Heart right ventricle (tissue), 16 donors: Measurements from ENCODE around the gene RAB3D. TPM values are rescaled to one million over a fixed set of nuclear protein-coding genes. Genes with fewer than 3 reads are reported as not detected.
A peak's percentile ranks its signal among the peaks of the same experiment; 100 is the strongest.
"Not testable (repeated sequence)": the region's sequence is repeated elsewhere in the genome, so short reads cannot be mapped to it uniquely, and the experiment has no call there.

Experiments used
- ATAC-seq, 8 donors: fragments of 200-7000 bp; cut with Tn5 transposase; one replicate each; pipeline ENCODE4 v1.9.1; 2020; ENCODE audit warnings: mild to moderate bottlenecking in 8 of 8, moderate library complexity in 8 of 8, moderate number of reproducible peaks in 1 of 8
- DNase-seq, 2 donors: peaks; one replicate each; pipeline ENCODE4 v3.0.0-alpha.2; 2020
- H3K27ac ChIP-seq, 10 donors: fragments of 200-600 bp; sonication (generic) in 2 of 10; one replicate each; pipeline versions ENCODE4 v1.5.0 to v1.8.0; 2020 to 2022; ENCODE audit warnings: mild to moderate bottlenecking in 3 of 10
- H3K27me3 ChIP-seq, 7 donors: fragments of 200-600 bp; one replicate each; pipeline ENCODE4 v1.8.0; 2021 to 2022; ENCODE audit warnings: mild to moderate bottlenecking in 2 of 7
- H3K36me3 ChIP-seq, 9 donors: fragments of 200-600 bp; sonication (generic) in 1 of 9; one replicate each; pipeline versions ENCODE4 v1.5.0 to v1.8.0; 2020 to 2022; ENCODE audit warnings: mild to moderate bottlenecking in 2 of 9
- H3K4me1 ChIP-seq, 9 donors: fragments of 200-600 bp; sonication (generic) in 1 of 9; one replicate each; pipeline versions ENCODE4 v1.5.0 to v1.8.0; 2020 to 2022; ENCODE audit warnings: mild to moderate bottlenecking in 4 of 9
- H3K4me3 ChIP-seq, 10 donors: fragments of 200-600 bp; sonication (generic) in 2 of 10; one replicate each; pipeline versions ENCODE4 v1.5.0 to v1.8.0; 2020 to 2022; ENCODE audit warnings: mild to moderate bottlenecking in 7 of 10, moderate library complexity in 2 of 10
- H3K9me3 ChIP-seq, 11 donors: fragments of 200-600 bp in 10 of 11; sonication (generic) in 2 of 11; one replicate each; pipeline versions ENCODE4 v1.5.0 to v1.8.0; 2013 to 2022; ENCODE audit warnings: mild to moderate bottlenecking in 2 of 11, control low read depth in 1 of 11, moderate library complexity in 1 of 11
- WGBS, 2 donors: extraction: QIAGEN DNeasy Blood & Tissue Kit; methylation state at CpG; one replicate each; pipeline ENCODE4 v1.1.7; 2013; ENCODE audit warnings: inconsistent platforms in 1 of 2; 5-methylcytosine and 5-hydroxymethylcytosine counted together
- intact Hi-C, 10 donors: fragments of 100-400 bp; cut with DNase I; formaldehyde crosslinking; loops; one replicate each; pipeline versions ENCODE4 v1.11.1 to v1.14.2; 2022
- polyA plus RNA-seq, 2 donors: library from polyadenylated mRNA; stranded (reverse); fragments of 200-250 nt; gene quantifications; one replicate each; pipeline ENCODE4 v1.2.3, GENCODE V29; 2013
- total RNA-seq, 10 donors: library from RNA; stranded (reverse); fragmentation: NEBNext Ultra II Directional in 3 of 10; extraction: Animal tissue kit (Norgen Biotek cat#: 25700) in 3 of 10; gene quantifications; one replicate each; pipeline versions ENCODE4 v1.2.1 to v1.2.4, GENCODE V29; 2021 to 2023
- TF ChIP-seq, protein P1 (sequence below), 9 donors: fragments of 200-600 bp; sonication (generic) in 2 of 9; IDR thresholded peaks; one replicate each; pipeline versions ENCODE4 v1.5.0 to v1.8.0; 2021 to 2022; ENCODE audit warnings: antibody characterized with exemption in 9 of 9, mild to moderate bottlenecking in 5 of 9, moderate library complexity in 1 of 9
- donor health status: Arrhythmogenic right ventricular cardiomyopathy.
- donor health status: ischemic (EF 13 %, LVEDD 7.1; RV severe dilation, severe dysfunction).
- donor health status: healthy with polysubstance abuse.
- donor health status: DM: no; HTN: yes; CAD: no.
- donor health status: DM: no; HTN: no; CAD: no.
- donor health status: ischemic (EF 25% LVEDD 6.9; RV normal size, moderate dysfunction).
- donor health status: ischemic (EF 25% LVEDD 5.7; RV mildly dilated, moderate dysfunction).
- donor health status: healthy.
- donor health status: DM: yes; HTN: yes; CAD: no.
- donor health status: Ischemic cardiomyopathy.
- donor health status: ischemic (EF 35%, LVEDD 5.7; RV mildly dilated, moderate dysfunction).
- donor health status: nonischemic (EF 11% LVEDD 7.7; RV severe dilation, severe dysfunction).
- donor health status: DM: yes; HTN: yes; CAD: no.
- donor health status: PGD.
- donor health status: ischemic (EF 29% LVEDD 5.4; RV normal size, mild dysfunction).
- donor health status: nonischemic (EF 23%, LVEDD 6.1; RV moderate dilation, normal function).

Gene RAB3D
- total and polyA plus RNA-seq, 12 donors: 2.7 to 11.6 (median 6.0) TPM

DNA sequence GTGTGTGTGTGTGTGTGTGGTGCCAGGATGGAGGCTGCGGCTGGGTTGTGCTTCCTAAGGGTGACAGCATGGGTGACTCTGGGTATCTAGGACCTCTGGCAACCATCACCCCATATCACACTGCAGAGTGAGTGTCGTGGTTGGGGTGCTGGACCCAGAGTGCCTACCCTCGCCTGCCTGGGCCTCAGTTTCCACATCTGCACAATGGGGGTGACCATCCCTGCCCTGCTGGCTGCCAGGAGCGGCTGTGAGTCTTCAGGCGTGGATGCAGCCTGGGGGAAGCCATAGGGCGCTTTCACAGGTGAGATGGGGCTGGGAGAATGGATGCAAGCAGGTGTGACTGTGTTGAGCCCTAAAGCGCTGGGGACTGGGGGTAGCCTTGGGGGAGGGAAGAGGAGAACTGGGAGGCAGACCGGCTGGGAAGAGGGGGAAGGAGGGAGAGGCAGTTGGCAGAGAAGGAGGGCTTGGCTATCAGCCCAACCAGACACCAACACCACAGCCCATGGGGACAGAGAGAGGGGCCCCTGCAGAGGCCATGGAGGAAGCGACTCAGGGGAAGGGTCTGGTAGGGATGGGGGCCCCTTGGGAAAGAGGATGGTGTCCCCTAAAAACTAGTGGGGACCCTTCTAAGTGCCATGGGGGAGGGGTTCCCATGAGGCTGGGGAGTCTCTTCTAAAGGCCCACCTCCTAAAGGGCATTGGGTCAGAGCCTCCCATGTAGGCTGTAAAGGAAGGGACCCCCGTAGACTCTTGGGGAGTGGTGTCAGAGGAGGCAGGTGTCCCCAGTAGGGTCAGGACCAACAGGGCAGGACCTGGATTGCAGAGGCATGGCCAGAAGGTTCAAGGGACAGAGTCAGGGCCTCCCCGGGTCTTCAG is 17.5 kb upstream of the RAB3D start:
- Histone ChIP-seq H3K27me3 (no peaks in the 10 kb centered on the region), H3K9me3 (no peaks in the 10 kb centered on the region), H3K27ac (no peak overlapping the region), H3K4me1 (peaks cover 0 to 23% (median 6%) of the 10 kb centered on the region in 9 donors), H3K4me3 (no peak overlapping the region), H3K36me3 (peaks cover 0 to 36% (median 0%) of the 10 kb centered on the region in 9 donors)
- TF ChIP-seq, protein P1, sequence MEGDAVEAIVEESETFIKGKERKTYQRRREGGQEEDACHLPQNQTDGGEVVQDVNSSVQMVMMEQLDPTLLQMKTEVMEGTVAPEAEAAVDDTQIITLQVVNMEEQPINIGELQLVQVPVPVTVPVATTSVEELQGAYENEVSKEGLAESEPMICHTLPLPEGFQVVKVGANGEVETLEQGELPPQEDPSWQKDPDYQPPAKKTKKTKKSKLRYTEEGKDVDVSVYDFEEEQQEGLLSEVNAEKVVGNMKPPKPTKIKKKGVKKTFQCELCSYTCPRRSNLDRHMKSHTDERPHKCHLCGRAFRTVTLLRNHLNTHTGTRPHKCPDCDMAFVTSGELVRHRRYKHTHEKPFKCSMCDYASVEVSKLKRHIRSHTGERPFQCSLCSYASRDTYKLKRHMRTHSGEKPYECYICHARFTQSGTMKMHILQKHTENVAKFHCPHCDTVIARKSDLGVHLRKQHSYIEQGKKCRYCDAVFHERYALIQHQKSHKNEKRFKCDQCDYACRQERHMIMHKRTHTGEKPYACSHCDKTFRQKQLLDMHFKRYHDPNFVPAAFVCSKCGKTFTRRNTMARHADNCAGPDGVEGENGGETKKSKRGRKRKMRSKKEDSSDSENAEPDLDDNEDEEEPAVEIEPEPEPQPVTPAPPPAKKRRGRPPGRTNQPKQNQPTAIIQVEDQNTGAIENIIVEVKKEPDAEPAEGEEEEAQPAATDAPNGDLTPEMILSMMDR (IDR thresholded peaks at IDR 0.05): no peak
- DNase-seq (no peak), ATAC-seq (no peak)
- 81 to 83% methylated on average over 11 of the region's 11 CpGs for WGBS, 2 donors
- intact Hi-C loops: loop anchor here in 1 of 10 donors (10.0 kb wide), 1 partner anchor 62 kb away; the partner anchor contains the start of gene TSPAN16

DNA sequence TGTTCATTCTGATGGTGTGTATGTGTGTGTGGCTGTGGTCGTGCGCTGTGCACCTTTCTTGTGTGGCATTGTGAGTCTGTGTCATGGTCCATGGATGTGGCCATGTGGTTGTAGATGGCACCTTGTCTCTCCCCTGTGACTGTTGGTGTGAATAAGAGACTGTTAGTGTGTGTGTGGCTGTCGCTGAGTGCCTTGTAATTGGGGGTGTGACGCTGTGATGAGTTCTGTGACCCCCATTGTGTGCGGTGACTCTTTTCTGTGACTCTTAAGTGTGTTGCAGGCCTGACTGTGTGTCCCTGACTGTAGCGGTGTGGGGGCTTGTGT is 16.6 kb upstream of the RAB3D start:
- peak overlapping the region; percentile 51 to 71 (median 64) for H3K4me3 ChIP-seq
- no peaks in the 10 kb centered on the region for H3K9me3 ChIP-seq
- peak overlapping the region in 5 of 10 donors; percentile 30 to 86 (median 63) for H3K27ac ChIP-seq
- TF ChIP-seq, protein P1 (IDR thresholded peaks at IDR 0.05): no peak
- no peak for DNase-seq
- intact Hi-C loops: loop anchor here in 1 of 10 donors (10.0 kb wide), 1 partner anchor 61 kb away; the partner anchor contains the start of gene TSPAN16
- peaks cover 0 to 17% (median 6%) of the 10 kb centered on the region in 9 donors for H3K4me1 ChIP-seq
- 80 to 84% methylated on average over 6 of the region's 6 CpGs for WGBS, 2 donors
- peaks cover 0 to 29% (median 0%) of the 10 kb centered on the region in 9 donors for H3K36me3 ChIP-seq
- no peaks in the 10 kb centered on the region for H3K27me3 ChIP-seq
- ATAC-seq: no peak

DNA sequence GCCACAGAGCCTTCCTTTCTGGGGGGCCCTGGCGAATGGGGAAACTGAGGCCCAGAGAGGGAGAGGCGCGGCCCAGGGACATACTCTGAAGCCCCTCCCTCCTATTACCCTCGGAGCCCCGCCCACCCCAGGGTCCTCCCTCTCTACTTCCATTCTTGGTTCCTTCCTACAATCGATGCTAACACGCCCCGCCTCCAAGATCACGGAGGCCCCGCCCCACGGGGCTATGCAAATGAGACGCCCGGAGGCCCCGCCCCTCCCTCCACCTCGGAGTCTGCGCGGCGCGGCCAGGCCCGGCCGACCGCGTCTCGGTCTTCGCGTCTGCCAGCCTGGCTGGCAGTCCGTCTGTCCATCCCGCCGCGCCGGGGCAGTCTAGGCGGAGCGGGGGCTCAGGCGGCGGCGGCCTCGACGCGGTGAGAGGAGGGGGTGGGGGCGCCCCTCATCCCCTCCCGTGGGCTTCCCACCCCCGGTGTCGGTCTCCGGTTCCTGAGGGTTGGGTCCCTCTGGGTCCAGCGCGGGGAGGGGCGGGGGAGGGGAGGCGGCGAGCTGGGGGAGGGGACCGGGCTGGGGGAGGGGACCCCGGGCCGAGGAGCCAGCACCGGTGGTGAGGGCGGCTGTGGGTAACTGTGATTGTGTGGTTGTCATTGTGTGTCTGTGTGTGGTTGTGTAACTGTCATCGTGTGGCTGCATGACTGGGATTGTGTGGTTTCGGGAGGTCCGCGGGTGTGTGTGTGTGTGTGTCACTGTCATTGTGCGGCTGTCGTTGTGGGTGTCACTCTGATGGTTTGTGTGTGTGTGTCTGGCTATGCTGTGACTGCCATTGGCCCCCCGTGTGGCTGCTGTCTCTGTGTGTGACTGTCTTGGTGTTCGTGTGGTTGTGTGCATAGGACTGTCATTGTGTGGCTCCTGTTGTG is 16.0 kb upstream of the RAB3D start, which contains the start of gene PLPPR2:
PLPPR2 (plus strand) TSS at position 273 of the 914 bp plus-strand sequence. CDS start 2,242 bp downstream, outside the sequence.
- ATAC-seq (peak; percentile 92 to 97 (median 94)), DNase-seq (peak; percentile 93 to 95)
- TF ChIP-seq, protein P1 (IDR thresholded peaks at IDR 0.05): no peak
- peak within 1 kb of the TSS in 9 of 10 donors; percentile 30 to 86 (median 63) for H3K27ac ChIP-seq
- peaks cover 0 to 22% (median 0%) of the 10 kb centered on the region in 9 donors for H3K36me3 ChIP-seq
- peak within 1 kb of the TSS; percentile 51 to 71 (median 64) for H3K4me3 ChIP-seq
- H3K9me3 ChIP-seq: no peaks in the 10 kb centered on the region
- WGBS, 2 donors: 5 to 7% methylated on average over 56 to 62 of the region's 62 CpGs
- peaks cover 0 to 16% (median 6%) of the 10 kb centered on the region in 9 donors for H3K4me1 ChIP-seq
- no peaks in the 10 kb centered on the region for H3K27me3 ChIP-seq
- intact Hi-C loops: loop anchor here in 1 of 10 donors (10.0 kb wide), 1 partner anchor 61 kb away; the partner anchor contains the start of gene TSPAN16

DNA sequence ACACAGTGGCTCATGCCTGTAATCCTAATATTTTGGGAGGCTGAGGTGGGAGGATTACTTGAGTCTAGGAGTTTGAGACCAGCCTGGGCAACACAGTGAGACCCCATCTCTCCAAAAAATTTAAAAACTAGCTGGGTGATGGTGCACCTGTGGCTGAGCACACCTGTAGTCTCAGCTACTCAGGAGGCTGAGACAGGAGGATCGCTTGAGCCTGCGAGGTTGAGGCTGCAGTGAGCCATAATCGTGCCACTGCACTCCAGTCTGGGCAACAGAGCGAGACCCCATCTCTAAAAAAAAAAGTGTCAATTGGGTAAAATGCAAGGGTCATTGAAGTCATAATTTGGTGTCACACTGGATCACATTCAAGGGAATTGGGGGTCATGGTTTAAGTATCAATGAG is 14.6 kb upstream of the RAB3D start:
- not testable (repeated sequence) for DNase-seq, H3K36me3 ChIP-seq, H3K27ac ChIP-seq, H3K27me3 ChIP-seq, H3K4me3 ChIP-seq, ATAC-seq, H3K9me3 ChIP-seq
- H3K4me1 ChIP-seq: peaks cover 0 to 16% (median 6%) of the 10 kb centered on the region in 9 donors
- intact Hi-C loops: loop anchor here in 1 of 10 donors (10.0 kb wide), 1 partner anchor 59 kb away; the partner anchor contains the start of gene TSPAN16
- WGBS, 2 donors: 96 to 98% methylated on average over 4 of the region's 4 CpGs
